Measurements from ENCODE around the gene PCDHGB5.

GRCh38 chr5:141382469-141383294 is 15.1 kb upstream of the PCDHGB5 start, which contains the start of gene PCDHGA7:
- no peak for TF ChIP-seq EP300 (IDR thresholded peaks at IDR 0.05)
- TF ChIP-seq POLR2A (IDR thresholded peaks at IDR 0.05), result no peak
- no peak for TF ChIP-seq CTCF (IDR thresholded peaks at IDR 0.05)
- TF ChIP-seq POLR2AphosphoS5 (IDR thresholded peaks at IDR 0.05), result no peak

Measured in upper lobe of left lung (tissue), 4 donors.